Fibroblast of mammary gland (primary cell): Measurements from ENCODE around the gene ADAM22.
"Not testable (repeated sequence)": the region's sequence is repeated elsewhere in the genome, so short reads cannot be mapped to it uniquely, and the experiment has no call there.

ENCODE experiments used
- DNase-seq: peaks from one replicate; pipeline ENCODE4 v3.0.0-alpha.2; 2010; ENCODE audit warnings: low read depth
- H3K4me3 ChIP-seq: 2 replicates; pipeline ENCODE4 v1.5.1; 2011; ENCODE audit warnings: low read depth, mild to moderate bottlenecking, low read length, moderate library complexity; ENCODE audit not compliant: control insufficient read depth
- TF ChIP-seq, protein P1 (sequence below): conservative IDR thresholded peaks from 2 replicates; pipeline ENCODE4 v1.5.1; 2011; ENCODE audit warnings: low read depth, low read length, inconsistent platforms; ENCODE audit not compliant: control insufficient read depth, insufficient read depth

ADAM22 gene

DNA sequence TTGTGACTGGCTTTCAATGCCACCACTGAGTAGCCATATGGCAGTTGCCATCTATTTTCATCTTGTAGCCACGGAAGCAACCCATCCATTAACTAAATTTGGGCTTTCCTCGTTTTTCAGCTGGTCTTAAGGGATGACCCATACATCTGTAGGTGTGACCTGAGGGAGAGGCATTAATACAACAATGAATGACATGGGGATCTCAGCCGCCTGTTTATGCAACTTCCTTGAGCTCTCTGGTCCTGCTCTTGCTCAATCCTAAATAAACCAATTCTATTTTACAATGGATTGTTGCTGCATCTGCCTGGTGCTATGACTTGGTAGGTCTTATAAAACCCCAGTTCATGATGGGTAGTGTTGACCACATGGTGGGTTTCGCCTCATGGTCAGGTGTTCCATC is 21.9 kb upstream of the ADAM22 start:
- TF ChIP-seq, protein P1, sequence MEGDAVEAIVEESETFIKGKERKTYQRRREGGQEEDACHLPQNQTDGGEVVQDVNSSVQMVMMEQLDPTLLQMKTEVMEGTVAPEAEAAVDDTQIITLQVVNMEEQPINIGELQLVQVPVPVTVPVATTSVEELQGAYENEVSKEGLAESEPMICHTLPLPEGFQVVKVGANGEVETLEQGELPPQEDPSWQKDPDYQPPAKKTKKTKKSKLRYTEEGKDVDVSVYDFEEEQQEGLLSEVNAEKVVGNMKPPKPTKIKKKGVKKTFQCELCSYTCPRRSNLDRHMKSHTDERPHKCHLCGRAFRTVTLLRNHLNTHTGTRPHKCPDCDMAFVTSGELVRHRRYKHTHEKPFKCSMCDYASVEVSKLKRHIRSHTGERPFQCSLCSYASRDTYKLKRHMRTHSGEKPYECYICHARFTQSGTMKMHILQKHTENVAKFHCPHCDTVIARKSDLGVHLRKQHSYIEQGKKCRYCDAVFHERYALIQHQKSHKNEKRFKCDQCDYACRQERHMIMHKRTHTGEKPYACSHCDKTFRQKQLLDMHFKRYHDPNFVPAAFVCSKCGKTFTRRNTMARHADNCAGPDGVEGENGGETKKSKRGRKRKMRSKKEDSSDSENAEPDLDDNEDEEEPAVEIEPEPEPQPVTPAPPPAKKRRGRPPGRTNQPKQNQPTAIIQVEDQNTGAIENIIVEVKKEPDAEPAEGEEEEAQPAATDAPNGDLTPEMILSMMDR = no peak
- H3K4me3 ChIP-seq = no peak overlapping the region
- DNase-seq = no peak

DNA sequence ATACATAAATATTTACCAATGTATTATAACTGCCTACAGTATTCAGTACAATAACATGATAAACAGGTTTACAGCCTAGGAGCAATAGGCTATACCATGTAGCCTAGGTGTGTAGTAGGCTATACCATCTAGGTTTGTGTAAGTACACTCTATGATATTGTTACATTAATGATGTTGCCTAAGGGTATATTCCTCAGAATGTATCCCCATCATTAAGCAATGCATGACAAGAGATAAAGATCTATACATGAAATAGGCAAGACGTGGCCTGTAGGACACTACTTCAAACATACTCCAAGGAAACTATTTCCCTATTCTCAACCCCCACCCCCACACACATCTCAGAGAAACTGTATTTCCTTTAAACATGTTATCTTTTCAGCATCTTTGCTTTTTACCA is 15.3 kb upstream of the ADAM22 start:
- no peak for DNase-seq
- TF ChIP-seq, protein P1 = no peak
- H3K4me3 ChIP-seq = no peak overlapping the region

DNA sequence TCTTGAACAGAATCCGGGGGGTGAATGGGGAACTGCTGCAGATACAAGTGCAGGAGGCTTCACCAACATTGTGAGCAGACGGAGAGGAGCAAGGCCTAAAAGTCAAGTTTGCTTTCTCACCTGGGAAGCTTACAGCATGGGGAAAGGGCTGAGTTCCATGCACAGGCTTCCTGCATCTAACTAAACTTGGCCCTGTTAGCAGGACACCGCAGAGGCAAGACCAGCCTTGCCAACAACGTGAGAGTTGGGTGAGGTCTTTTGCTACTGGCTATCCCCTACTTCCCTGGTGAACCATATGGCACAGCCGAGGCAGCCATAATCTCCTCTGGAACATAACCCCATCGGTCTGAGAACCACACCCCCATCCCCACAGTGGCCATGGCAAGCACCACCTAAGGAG is 14.2 kb upstream of the ADAM22 start:
- TF ChIP-seq, protein P1 = no peak
- no peak overlapping the region for H3K4me3 ChIP-seq
- no peak for DNase-seq

DNA sequence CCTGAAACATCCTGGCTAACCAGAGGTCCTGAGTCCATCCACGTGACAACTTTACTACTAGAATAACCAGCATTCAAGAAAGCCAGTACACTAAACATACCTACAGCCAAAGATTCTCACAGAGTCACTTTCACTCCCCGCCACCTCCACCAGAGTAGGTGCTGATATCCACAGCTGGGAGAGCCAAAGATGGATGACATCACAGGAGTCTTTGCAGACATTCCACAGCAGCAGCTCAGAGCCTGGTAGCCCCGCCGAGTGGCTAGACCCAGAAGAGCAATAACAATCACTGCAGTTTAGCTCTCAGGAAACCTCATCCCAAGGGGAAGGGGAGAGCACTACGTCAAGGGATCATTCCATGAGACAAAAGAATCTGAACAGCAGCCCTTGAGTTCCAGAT is 13.5 kb upstream of the ADAM22 start:
- TF ChIP-seq, protein P1 = no peak
- DNase-seq = no peak
- H3K4me3 ChIP-seq = no peak overlapping the region

DNA sequence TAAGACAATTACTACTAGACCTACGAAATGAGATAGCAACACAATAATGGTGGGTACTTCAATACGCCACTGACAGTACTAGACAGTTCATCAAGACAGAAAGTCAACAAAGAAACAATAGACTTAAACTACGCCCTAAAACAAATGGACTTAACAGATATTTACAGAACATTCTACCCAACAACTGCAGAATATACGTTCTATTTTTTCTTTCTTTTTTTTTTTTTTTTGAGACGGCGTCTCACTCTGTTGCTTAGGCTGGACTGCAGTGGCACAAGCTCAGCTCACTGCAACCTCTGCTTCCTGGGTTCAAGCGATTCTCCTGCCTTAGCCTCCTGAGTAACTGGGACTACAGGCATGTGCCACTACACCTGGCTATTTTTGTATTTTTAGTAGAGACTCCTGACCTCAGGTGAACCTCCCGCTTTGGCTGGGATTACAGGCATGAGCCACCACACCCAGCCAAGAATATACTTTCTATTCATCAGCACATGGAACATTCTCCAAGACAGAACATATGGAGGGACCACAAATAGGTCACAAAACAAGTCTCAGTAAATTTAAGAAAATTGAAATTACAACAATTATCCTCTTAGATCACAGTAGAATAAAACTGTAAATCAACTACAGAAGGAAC is 11.2 kb upstream of the ADAM22 start:
- DNase-seq, H3K4me3 ChIP-seq: not testable (repeated sequence)

DNA sequence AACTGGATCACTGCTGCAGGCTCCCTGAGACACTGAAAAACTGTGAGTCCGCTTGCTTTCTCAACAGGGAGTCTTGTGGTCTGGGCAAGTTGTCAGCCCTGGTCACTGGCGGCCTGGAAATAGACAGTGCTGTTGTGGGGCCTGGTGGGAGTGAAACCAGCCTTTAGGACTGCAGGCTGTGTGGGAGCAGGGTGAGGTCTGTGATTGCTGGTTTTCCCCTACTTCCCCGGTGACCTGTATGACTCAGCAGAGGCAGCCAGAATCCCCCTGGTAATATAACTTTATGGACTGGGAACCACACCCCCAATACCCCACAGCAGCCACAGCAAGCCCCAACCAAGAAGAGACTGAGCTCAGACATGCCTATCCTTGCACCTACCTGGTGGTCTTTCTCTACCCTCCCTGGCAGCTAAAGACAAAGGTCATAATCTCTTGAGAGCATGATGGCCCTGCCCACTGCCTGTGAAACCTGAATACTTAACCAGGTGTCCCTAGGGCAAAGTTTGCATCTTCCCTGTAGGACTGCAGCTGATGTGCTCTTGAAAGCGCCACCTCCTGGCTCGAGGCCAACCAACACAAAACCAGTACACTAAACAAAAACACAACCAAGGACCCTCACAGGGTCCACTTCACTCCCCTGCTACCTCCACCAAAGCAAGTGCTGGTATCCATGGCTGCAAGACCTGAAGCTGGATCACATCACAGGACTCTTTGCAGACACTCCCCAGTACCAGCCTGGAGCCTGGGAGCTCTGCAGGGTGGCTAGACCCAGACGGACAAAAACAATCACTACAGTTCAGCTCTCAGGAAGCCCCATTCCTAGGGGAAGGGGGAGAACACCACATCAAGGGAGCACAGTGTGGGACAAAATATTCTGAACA is 7.2 kb upstream of the ADAM22 start:
- H3K4me3 ChIP-seq = no peak overlapping the region
- peak; percentile 32 for DNase-seq
- TF ChIP-seq, protein P1 = no peak

DNA sequence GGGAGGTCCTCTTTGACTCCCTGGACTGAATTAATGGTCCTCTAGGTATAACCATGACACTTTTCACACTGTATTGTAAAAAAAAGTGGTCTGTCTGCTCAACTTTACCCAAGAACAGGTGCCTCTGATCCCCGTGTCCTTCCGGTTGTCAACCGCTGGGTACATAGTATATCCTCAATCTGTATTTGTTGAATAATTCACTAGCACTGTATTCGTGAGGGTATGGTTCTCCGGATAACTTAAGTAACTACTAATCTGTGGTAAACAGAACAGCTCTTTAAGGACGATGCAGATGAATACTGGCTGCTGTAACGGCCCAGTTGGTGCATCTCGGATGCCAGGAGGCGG is 472 bp upstream of the ADAM22 start:
- peak overlapping the region; percentile 61 for H3K4me3 ChIP-seq
- TF ChIP-seq, protein P1 = no peak
- DNase-seq = no peak
